CD14-positive monocyte (primary cell): ENCODE data around the gene IL15RA. TPM values are rescaled to one million over a fixed set of nuclear protein-coding genes. Genes with fewer than 3 reads are reported as not detected.

Source experiments
- DNase-seq, 3 donors: peaks; one replicate each; pipeline ENCODE4 v3.0.0-alpha.2; 2011 to 2022
- H2AFZ ChIP-seq: 2 replicates; pipeline ENCODE4 v1.6.0; 2012; ENCODE audit warnings: mild to moderate bottlenecking, low read depth, low read length, inconsistent platforms; ENCODE audit not compliant: insufficient read depth, poor library complexity, severe bottlenecking
- H3K27ac ChIP-seq, 2 donors: 1 replicate in 1 of 2; 2 replicates in 1 of 2; pipeline ENCODE4 v1.5.1; 2012 to 2013; ENCODE audit warnings: low read length in 2 of 2, control low read depth in 1 of 2, inconsistent platforms in 1 of 2, low read depth in 1 of 2, mild to moderate bottlenecking in 1 of 2
- H3K27me3 ChIP-seq, 2 donors: one replicate each; pipeline versions ENCODE4 v1.6.0 to v1.6.1; 2011 to 2013; ENCODE audit warnings: low read length in 2 of 2; ENCODE audit not compliant: control insufficient read depth in 2 of 2, insufficient read depth in 2 of 2
- H3K36me3 ChIP-seq, 2 donors: replicated peaks in 1 of 2; 1 replicate in 1 of 2; 2 replicates in 1 of 2; pipeline versions ENCODE4 v1.5.1 to v1.6.1; 2012 to 2013; ENCODE audit warnings: low read length in 2 of 2, control low read depth in 1 of 2, inconsistent platforms in 1 of 2, mild to moderate bottlenecking in 1 of 2; ENCODE audit not compliant: insufficient read depth in 2 of 2, control insufficient read depth in 1 of 2
- H3K4me1 ChIP-seq, 2 donors: 1 replicate in 1 of 2; 2 replicates in 1 of 2; pipeline versions ENCODE4 v1.5.1 to v1.6.1; 2012 to 2013; ENCODE audit warnings: low read length in 2 of 2, control low read depth in 1 of 2, inconsistent platforms in 1 of 2, mild to moderate bottlenecking in 1 of 2, moderate library complexity in 1 of 2; ENCODE audit not compliant: insufficient read depth in 2 of 2, control insufficient read depth in 1 of 2
- H3K4me2 ChIP-seq: replicated peaks from 2 replicates; pipeline ENCODE3; 2012; ENCODE audit warnings: low read length, moderate library complexity, mild to moderate bottlenecking; ENCODE audit not compliant: poor library complexity, severe bottlenecking; ENCODE audit errors: extremely low read depth
- H3K4me3 ChIP-seq, 3 experiments: fragments of 200-600 bp in 1 of 3; sonication (generic) in 1 of 3; replicated peaks in 1 of 3; 1 replicate in 2 of 3; 2 replicates in 1 of 3; pipeline ENCODE4 v1.5.1; 2011 to 2013; ENCODE audit warnings: low read length in 3 of 3, mild to moderate bottlenecking in 3 of 3, control low read depth in 2 of 3, low read depth in 2 of 3, inconsistent platforms in 1 of 3, moderate library complexity in 1 of 3
- H3K79me2 ChIP-seq: 2 replicates; pipeline ENCODE4 v1.6.0; 2012; ENCODE audit warnings: mild to moderate bottlenecking, control low read depth, inconsistent platforms, low read length, moderate library complexity; ENCODE audit not compliant: insufficient read depth
- H3K9ac ChIP-seq: 2 replicates; pipeline ENCODE4 v1.6.0; 2017; ENCODE audit warnings: low read length, mild to moderate bottlenecking; ENCODE audit not compliant: insufficient read depth, poor library complexity, severe bottlenecking
- H3K9me3 ChIP-seq, 2 donors: replicated peaks in 1 of 2; 1 replicate in 1 of 2; 2 replicates in 1 of 2; pipeline versions ENCODE4 v1.5.1 to v1.6.1; 2012 to 2013; ENCODE audit warnings: low read length in 2 of 2, control low read depth in 1 of 2; ENCODE audit not compliant: control insufficient read depth in 1 of 2, insufficient read depth in 1 of 2
- H4K20me1 ChIP-seq: 2 replicates; pipeline ENCODE4 v1.6.0; 2012; ENCODE audit warnings: mild to moderate bottlenecking, low read length, control low read depth, moderate library complexity; ENCODE audit not compliant: insufficient read depth
- H3K27ac Mint-ChIP-seq, 7 donors: one replicate each; pipeline ENCODE4 v1.8.0; 2020; ENCODE audit warnings: mild to moderate bottlenecking in 7 of 7, mixed read lengths in 7 of 7, moderate library complexity in 6 of 7, inconsistent platforms in 2 of 7
- H3K27me3 Mint-ChIP-seq, 3 donors: one replicate each; pipeline ENCODE4 v1.8.0; 2021 to 2022; ENCODE audit warnings: low read depth in 3 of 3, mild to moderate bottlenecking in 3 of 3, mixed read lengths in 3 of 3, moderate library complexity in 3 of 3, inconsistent platforms in 1 of 3
- H3K36me3 Mint-ChIP-seq, 2 donors: one replicate each; pipeline ENCODE4 v1.8.0; 2020; ENCODE audit warnings: mixed read lengths in 2 of 2, inconsistent platforms in 1 of 2, mild to moderate bottlenecking in 1 of 2
- H3K4me1 Mint-ChIP-seq: one replicate; pipeline ENCODE4 v1.8.0; 2020; ENCODE audit warnings: mild to moderate bottlenecking, mixed read lengths
- H3K4me3 Mint-ChIP-seq, 2 donors: one replicate each; pipeline ENCODE4 v1.8.0; 2020; ENCODE audit warnings: mild to moderate bottlenecking in 2 of 2, mixed read lengths in 2 of 2, moderate library complexity in 1 of 2
- H3K9me3 Mint-ChIP-seq, 7 donors: one replicate each; pipeline ENCODE4 v1.8.0; 2020 to 2022; ENCODE audit warnings: mixed read lengths in 7 of 7, mild to moderate bottlenecking in 6 of 7, moderate library complexity in 6 of 7, inconsistent platforms in 2 of 7
- WGBS: methylation state at CpG from one replicate; pipeline ENCODE4 v1.1.5; 2013; ENCODE audit warnings: missing lambda C conversion rate; ENCODE audit not compliant: insufficient coverage; 5-methylcytosine and 5-hydroxymethylcytosine counted together
- intact Hi-C, 2 donors: fragments of 100-400 bp; cut with micrococcal nuclease; formaldehyde crosslinking; loops; one replicate each; pipeline versions ENCODE4 v1.15.0 to v1.15.1; 2023
- polyA plus RNA-seq, 3 donors: library from polyadenylated mRNA; depleted of rRNA in 1 of 3; unstranded in 2 of 3; stranded (reverse) in 1 of 3; fragments of 300-500 nt in 2 of 3; fragments of >200 nt in 1 of 3; fragmentation: Illumina TruSeq in 2 of 3; gene quantifications; 1 replicate in 2 of 3; 2 replicates in 1 of 3; pipeline ENCODE4 v1.2.3, GENCODE V29; 2012 to 2021
- TF ChIP-seq, protein P1 (sequence below): fragments of 200-600 bp; IDR thresholded peaks from one replicate; pipeline ENCODE4 v1.8.0; 2022; ENCODE audit warnings: antibody characterized with exemption, mild to moderate bottlenecking

IL15RA gene
- polyA plus RNA-seq, 3 donors: 12.4 to 23.1 (median 12.6) TPM

DNA sequence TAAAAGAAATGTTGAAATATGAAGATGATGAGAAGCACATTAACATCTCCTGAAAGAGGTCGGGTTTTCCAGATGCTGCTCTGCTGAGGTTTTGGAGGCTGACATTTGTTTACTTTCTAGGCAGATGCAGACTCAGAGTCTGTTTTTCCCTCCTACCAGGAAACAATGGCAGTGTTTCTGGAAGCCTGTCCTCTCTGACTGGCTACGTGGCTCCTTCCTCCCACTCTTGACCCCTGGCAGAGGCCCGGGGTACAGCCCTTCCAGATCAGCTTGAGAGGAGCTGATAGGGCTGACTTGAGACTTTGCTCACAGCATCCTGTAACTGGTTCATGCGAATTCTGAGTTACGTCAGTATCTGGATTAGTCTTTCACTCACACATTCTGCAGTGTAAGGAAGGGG, 41.1 kb upstream of the IL15RA start:
- Histone ChIP-seq H3K9me3 (no peaks in the 10 kb centered on the region), H4K20me1 (no peaks in the 10 kb centered on the region), H2AFZ (no peak overlapping the region), H3K4me2 (no peak overlapping the region), H3K27ac (no peak overlapping the region), H3K4me1 (no peaks in the 10 kb centered on the region), H3K36me3 (no peaks in the 10 kb centered on the region), H3K9ac (no peak overlapping the region), H3K27me3 (no peaks in the 10 kb centered on the region), H3K79me2 (no peaks in the 10 kb centered on the region), H3K4me3 (no peak overlapping the region)
- no peak for DNase-seq
- Mint-ChIP-seq H3K4me3 (no peak overlapping the region), H3K27me3 (peaks cover 0 to 2% (median 0%) of the 10 kb centered on the region in 3 donors), H3K9me3 (peaks cover 0 to 1% (median 0%) of the 10 kb centered on the region in 7 donors), H3K27ac (no peak overlapping the region), H3K4me1 (peaks cover 6% of the 10 kb centered on the region), H3K36me3 (no peaks in the 10 kb centered on the region)
- TF ChIP-seq, protein P1, sequence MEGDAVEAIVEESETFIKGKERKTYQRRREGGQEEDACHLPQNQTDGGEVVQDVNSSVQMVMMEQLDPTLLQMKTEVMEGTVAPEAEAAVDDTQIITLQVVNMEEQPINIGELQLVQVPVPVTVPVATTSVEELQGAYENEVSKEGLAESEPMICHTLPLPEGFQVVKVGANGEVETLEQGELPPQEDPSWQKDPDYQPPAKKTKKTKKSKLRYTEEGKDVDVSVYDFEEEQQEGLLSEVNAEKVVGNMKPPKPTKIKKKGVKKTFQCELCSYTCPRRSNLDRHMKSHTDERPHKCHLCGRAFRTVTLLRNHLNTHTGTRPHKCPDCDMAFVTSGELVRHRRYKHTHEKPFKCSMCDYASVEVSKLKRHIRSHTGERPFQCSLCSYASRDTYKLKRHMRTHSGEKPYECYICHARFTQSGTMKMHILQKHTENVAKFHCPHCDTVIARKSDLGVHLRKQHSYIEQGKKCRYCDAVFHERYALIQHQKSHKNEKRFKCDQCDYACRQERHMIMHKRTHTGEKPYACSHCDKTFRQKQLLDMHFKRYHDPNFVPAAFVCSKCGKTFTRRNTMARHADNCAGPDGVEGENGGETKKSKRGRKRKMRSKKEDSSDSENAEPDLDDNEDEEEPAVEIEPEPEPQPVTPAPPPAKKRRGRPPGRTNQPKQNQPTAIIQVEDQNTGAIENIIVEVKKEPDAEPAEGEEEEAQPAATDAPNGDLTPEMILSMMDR: no peak
- intact Hi-C loops: no loop called here
- 70% methylated on average over 4 of the region's 5 CpGs for WGBS

DNA sequence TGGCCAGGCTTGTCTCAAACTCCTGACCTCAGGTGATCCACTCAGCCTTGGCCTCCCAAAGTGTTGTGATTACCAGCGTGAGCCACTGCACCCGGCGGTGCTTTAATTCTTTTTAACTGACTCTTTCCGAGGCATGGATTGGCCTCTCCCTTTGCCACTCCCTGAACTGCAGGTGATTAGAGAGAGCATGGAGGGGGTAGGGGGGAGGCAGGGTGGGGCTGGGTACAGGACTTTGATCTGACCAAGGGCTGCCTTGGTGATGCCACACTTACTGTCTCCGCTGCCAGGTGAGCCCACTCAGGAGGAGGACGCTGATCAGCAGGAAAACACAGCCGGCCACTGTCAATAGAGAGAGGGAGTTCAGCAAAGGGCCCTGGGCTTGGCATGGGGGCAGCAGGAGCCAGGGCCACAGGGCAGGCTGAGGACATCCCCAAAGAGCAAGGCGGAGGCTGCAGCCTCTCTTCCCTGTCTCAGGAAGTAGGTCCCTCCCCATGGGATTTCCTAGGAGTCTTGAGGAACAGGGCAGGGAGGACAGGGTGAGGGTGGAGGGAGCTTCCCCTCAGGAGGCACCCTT, 40.5 kb upstream of the IL15RA start:
- no peaks in the 10 kb centered on the region for H3K36me3 Mint-ChIP-seq

More for the DNA sequence above, 40.5 kb upstream of the IL15RA start:
- Histone ChIP-seq H3K36me3 (no peaks in the 10 kb centered on the region), H4K20me1 (no peaks in the 10 kb centered on the region), H3K4me2 (no peak overlapping the region), H3K4me3 (no peak overlapping the region), H3K4me1 (no peaks in the 10 kb centered on the region), H3K79me2 (no peaks in the 10 kb centered on the region), H3K27me3 (no peaks in the 10 kb centered on the region), H3K27ac (no peak overlapping the region), H2AFZ (no peak overlapping the region), H3K9me3 (no peaks in the 10 kb centered on the region), H3K9ac (no peak overlapping the region)
- no peak for DNase-seq
- H3K27me3 Mint-ChIP-seq: peaks cover 0 to 2% (median 0%) of the 10 kb centered on the region in 3 donors
- peaks cover 0 to 1% (median 0%) of the 10 kb centered on the region in 7 donors for H3K9me3 Mint-ChIP-seq
- TF ChIP-seq, protein P1: no peak
- peaks cover 6% of the 10 kb centered on the region for H3K4me1 Mint-ChIP-seq
- H3K27ac Mint-ChIP-seq: no peak overlapping the region
- 94% methylated on average over 5 of the region's 8 CpGs for whole genome bisulfite sequencing
- intact Hi-C loops: no loop called here
- no peak overlapping the region for H3K4me3 Mint-ChIP-seq
